Measurements from ENCODE around the gene PSPC1. TPM values are rescaled to one million over a fixed set of nuclear protein-coding genes. Genes with fewer than 3 reads are reported as not detected.

PSPC1 gene
- total RNA-seq, 4 donors from 2014 or later: 75.1 to 90.8 (median 86.8) TPM

- no peaks in the 10 kb centered on the region for H3K27me3 ChIP-seq
- H3K4me3 ChIP-seq (replicated peaks in 1 of 3): no peak overlapping the region
- H3K9me3 ChIP-seq: no peaks in the 10 kb centered on the region
- DNase-seq: no peak
- peaks cover 44 to 60% of the 10 kb centered on the region in 2 donors for H3K36me3 ChIP-seq
- TF ChIP-seq POLR2A (IDR thresholded peaks at IDR 0.05): no peak
- intact Hi-C loops (cut with DNase I): no loop called here
- no peaks in the 10 kb centered on the region for H3K4me1 ChIP-seq
- 91 to 93% methylated on average over 15 of the region's 15 CpGs for WGBS, 2 donors
- no peak overlapping the region for H3K27ac ChIP-seq
Measured at GRCh38 chr13:19661561-19661960, 121.2 kb downstream of the PSPC1 start.

DNA sequence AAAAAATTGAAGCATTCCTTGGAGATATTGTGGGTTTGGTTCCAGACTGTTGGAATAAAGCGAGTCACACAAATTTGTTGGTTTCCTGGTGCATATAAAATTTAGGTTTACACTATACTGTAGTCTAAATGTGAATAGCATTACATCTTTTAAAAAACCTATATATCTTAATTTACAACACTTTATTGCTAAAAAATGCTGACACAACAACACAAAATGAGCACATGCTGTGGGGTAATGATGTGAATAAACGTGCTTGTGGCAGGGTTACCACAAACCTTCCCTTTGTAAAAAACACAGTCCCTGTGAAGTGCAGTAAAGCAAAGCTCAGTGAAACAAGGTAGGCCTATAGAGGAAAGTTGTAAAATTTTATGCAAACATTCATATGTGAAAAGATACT, 121.6 kb downstream of the PSPC1 start:
- no peak overlapping the region for H3K27ac ChIP-seq
- no peak for DNase-seq
- H3K9me3 ChIP-seq: no peaks in the 10 kb centered on the region
- intact Hi-C loops (cut with DNase I): no loop called here
- H3K4me3 ChIP-seq (replicated peaks in 1 of 3): no peak overlapping the region
- TF ChIP-seq, protein P1, sequence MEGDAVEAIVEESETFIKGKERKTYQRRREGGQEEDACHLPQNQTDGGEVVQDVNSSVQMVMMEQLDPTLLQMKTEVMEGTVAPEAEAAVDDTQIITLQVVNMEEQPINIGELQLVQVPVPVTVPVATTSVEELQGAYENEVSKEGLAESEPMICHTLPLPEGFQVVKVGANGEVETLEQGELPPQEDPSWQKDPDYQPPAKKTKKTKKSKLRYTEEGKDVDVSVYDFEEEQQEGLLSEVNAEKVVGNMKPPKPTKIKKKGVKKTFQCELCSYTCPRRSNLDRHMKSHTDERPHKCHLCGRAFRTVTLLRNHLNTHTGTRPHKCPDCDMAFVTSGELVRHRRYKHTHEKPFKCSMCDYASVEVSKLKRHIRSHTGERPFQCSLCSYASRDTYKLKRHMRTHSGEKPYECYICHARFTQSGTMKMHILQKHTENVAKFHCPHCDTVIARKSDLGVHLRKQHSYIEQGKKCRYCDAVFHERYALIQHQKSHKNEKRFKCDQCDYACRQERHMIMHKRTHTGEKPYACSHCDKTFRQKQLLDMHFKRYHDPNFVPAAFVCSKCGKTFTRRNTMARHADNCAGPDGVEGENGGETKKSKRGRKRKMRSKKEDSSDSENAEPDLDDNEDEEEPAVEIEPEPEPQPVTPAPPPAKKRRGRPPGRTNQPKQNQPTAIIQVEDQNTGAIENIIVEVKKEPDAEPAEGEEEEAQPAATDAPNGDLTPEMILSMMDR (IDR thresholded peaks at IDR 0.05): no peak
- no peak for TF ChIP-seq POLR2A (IDR thresholded peaks at IDR 0.05)
- H3K27me3 ChIP-seq: no peaks in the 10 kb centered on the region
- no peaks in the 10 kb centered on the region for H3K4me1 ChIP-seq
- H3K36me3 ChIP-seq: peaks cover 44 to 55% of the 10 kb centered on the region in 2 donors
- 91 to 92% methylated on average over 2 of the region's 2 CpGs for WGBS, 2 donors

- no peak for TF ChIP-seq POLR2A (IDR thresholded peaks at IDR 0.05)
- TF ChIP-seq, protein P1 (IDR thresholded peaks at IDR 0.05): no peak
- no peak overlapping the region for H3K4me3 ChIP-seq (replicated peaks in 1 of 3)
- no peak overlapping the region for H3K27ac ChIP-seq
- no peak for DNase-seq
- no peaks in the 10 kb centered on the region for H3K9me3 ChIP-seq
- no peaks in the 10 kb centered on the region for H3K4me1 ChIP-seq
- no peaks in the 10 kb centered on the region for H3K27me3 ChIP-seq
- peaks cover 34 to 40% of the 10 kb centered on the region in 2 donors for H3K36me3 ChIP-seq
- intact Hi-C loops (cut with DNase I): no loop called here
Measured at GRCh38 chr13:19658831-19659230, 123.9 kb downstream of the PSPC1 start.

GRCh38 chr13:19657872-19658591, 124.7 kb downstream of the PSPC1 start:
- Histone ChIP-seq H3K4me3 (replicated peaks in 1 of 3) (no peak overlapping the region), H3K4me1 (no peaks in the 10 kb centered on the region), H3K27me3 (no peaks in the 10 kb centered on the region), H3K27ac (no peak overlapping the region), H3K9me3 (no peaks in the 10 kb centered on the region), H3K36me3 (peaks cover 26 to 32% of the 10 kb centered on the region in 2 donors)
- TF ChIP-seq, protein P1 (IDR thresholded peaks at IDR 0.05): no peak
- TF ChIP-seq POLR2A (IDR thresholded peaks at IDR 0.05): no peak
- DNase-seq: no peak
- WGBS, 2 donors: 61 to 65% methylated on average over 4 of the region's 4 CpGs
- intact Hi-C loops (cut with DNase I): no loop called here

Small RNA genes within 50 kb of the gene (small RNA-seq; reads per million reads assigned to genes)
- gene RN7SL166P: 0.85 reads per million

Other genes with a start within 250 kb of the PSPC1 start
- not detected for gene TPTE2, start 221.4 kb downstream of the PSPC1 start, total RNA-seq
- 10 to 100 TPM; 28.7 to 35.1 (median 31.7) TPM for gene MPHOSPH8, start 149.3 kb downstream of the PSPC1 start, total RNA-seq
- gene ZMYM5, start 80.7 kb upstream of the PSPC1 start, total RNA-seq: 10 to 100 TPM; 21.5 to 27.8 (median 24.7) TPM
- 100 to 1,000 TPM; 100 to 154 (median 117) TPM for gene ZMYM2, start 175.8 kb upstream of the PSPC1 start, total RNA-seq